HG03457 (cell line): ENCODE results near the gene NCKAP5.

Source experiments
- ATAC-seq: cut with Tn5 transposase; IDR thresholded peaks from one replicate; pipeline ENCODE4 v1.9.1; 2021; ENCODE audit warnings: moderate number of reproducible peaks; ENCODE audit not compliant: unreplicated experiment

NCKAP5 gene

GRCh38 chr2:133433455-133434451 is 134.5 kb downstream of the NCKAP5 start:
- no peak for ATAC-seq

- ATAC-seq, result no peak
Observed at GRCh38 chr2:133432778-133433177, 135.5 kb downstream of the NCKAP5 start.

GRCh38 chr2:133431289-133431688 is 137.0 kb downstream of the NCKAP5 start:
- ATAC-seq, result no peak

GRCh38 chr2:133426791-133427190 is 141.5 kb downstream of the NCKAP5 start:
- ATAC-seq, result no peak

GRCh38 chr2:133425612-133426011 is 142.7 kb downstream of the NCKAP5 start:
- ATAC-seq, result no peak

GRCh38 chr2:133424876-133425275 is 143.4 kb downstream of the NCKAP5 start:
- no peak for ATAC-seq

GRCh38 chr2:133422931-133423351 is 145.3 kb downstream of the NCKAP5 start:
- no peak for ATAC-seq

- peak; percentile 97 for ATAC-seq
Observed at GRCh38 chr2:133421516-133422324, 146.5 kb downstream of the NCKAP5 start.

- no peak for ATAC-seq
Observed at GRCh38 chr2:133420788-133421187, 147.5 kb downstream of the NCKAP5 start.

- no peak for ATAC-seq
Observed at GRCh38 chr2:133418671-133419070, 149.6 kb downstream of the NCKAP5 start.

- no peak for ATAC-seq
Observed at GRCh38 chr2:133418021-133418420, 150.2 kb downstream of the NCKAP5 start.

GRCh38 chr2:133417415-133417814 is 150.8 kb downstream of the NCKAP5 start:
- no peak for ATAC-seq

GRCh38 chr2:133416736-133417135 is 151.5 kb downstream of the NCKAP5 start:
- ATAC-seq, result no peak

- no peak for ATAC-seq
Observed at GRCh38 chr2:133416146-133416545, 152.1 kb downstream of the NCKAP5 start.

- no peak for ATAC-seq
Observed at GRCh38 chr2:133415210-133415876, 152.9 kb downstream of the NCKAP5 start.

- ATAC-seq, result no peak
Observed at GRCh38 chr2:133414486-133415209, 153.6 kb downstream of the NCKAP5 start.

- ATAC-seq, result no peak
Observed at GRCh38 chr2:133413863-133414262, 154.4 kb downstream of the NCKAP5 start.

- ATAC-seq, result no peak
Observed at GRCh38 chr2:133412694-133413093, 155.6 kb downstream of the NCKAP5 start.

GRCh38 chr2:133411857-133412256 is 156.4 kb downstream of the NCKAP5 start:
- no peak for ATAC-seq

- no peak for ATAC-seq
Observed at GRCh38 chr2:133411101-133411500, 157.2 kb downstream of the NCKAP5 start.
